ENCODE results near the gene DGKG.

Gene DGKG

DNA sequence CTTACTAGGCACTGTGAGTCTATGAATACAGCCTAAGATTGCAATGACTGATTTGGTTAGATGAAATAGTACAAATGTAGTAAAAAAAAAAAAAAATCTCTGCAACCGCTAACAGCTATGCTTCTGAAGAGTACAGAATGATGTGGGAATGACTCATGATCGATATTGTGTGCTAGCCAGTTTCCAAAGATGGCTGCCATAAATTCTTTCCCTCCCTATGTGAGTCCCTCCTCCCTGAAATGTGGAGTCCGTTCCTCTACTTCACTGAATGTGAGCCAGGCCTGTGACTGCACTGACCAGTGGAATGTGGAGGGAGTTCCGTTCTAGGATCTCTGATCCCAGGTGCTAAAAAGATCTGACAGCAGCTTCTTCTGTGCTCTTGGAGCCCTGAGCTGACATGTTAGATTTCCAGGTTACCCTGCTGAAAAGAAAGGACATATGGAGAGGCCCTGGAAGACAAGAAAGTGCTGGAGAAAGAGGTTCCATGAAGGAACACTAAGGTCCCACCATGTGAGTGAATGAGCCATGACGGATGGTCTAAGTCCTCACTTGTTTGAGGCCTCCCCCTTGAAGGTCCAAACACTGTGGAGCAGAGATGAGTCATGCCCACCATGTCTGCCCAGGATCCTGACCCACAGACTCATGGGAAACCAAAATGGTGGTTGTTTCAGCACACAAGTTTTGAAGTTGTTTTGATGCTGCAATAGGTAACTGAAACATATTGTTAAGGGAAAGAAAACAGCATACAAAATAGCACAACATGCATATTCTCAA is 46.3 kb downstream of the DGKG start:
- H3K27ac ChIP-seq = no peak overlapping the region
- no peaks in the 10 kb centered on the region for H3K9me3 ChIP-seq (ENCODE audit: severe bottlenecking)
- no peaks in the 10 kb centered on the region for H3K36me3 ChIP-seq
- no peak overlapping the region for H3K4me3 ChIP-seq (ENCODE audit: low read depth, low read length)
- DNase-seq = no peak
- H3K27me3 ChIP-seq (ENCODE audit: insufficient read depth, low read depth, severe bottlenecking) = no peaks in the 10 kb centered on the region
- TF ChIP-seq, protein P1, sequence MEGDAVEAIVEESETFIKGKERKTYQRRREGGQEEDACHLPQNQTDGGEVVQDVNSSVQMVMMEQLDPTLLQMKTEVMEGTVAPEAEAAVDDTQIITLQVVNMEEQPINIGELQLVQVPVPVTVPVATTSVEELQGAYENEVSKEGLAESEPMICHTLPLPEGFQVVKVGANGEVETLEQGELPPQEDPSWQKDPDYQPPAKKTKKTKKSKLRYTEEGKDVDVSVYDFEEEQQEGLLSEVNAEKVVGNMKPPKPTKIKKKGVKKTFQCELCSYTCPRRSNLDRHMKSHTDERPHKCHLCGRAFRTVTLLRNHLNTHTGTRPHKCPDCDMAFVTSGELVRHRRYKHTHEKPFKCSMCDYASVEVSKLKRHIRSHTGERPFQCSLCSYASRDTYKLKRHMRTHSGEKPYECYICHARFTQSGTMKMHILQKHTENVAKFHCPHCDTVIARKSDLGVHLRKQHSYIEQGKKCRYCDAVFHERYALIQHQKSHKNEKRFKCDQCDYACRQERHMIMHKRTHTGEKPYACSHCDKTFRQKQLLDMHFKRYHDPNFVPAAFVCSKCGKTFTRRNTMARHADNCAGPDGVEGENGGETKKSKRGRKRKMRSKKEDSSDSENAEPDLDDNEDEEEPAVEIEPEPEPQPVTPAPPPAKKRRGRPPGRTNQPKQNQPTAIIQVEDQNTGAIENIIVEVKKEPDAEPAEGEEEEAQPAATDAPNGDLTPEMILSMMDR (IDR thresholded peaks at IDR 0.05; ENCODE audit: low read depth, low read length) = no peak

DNA sequence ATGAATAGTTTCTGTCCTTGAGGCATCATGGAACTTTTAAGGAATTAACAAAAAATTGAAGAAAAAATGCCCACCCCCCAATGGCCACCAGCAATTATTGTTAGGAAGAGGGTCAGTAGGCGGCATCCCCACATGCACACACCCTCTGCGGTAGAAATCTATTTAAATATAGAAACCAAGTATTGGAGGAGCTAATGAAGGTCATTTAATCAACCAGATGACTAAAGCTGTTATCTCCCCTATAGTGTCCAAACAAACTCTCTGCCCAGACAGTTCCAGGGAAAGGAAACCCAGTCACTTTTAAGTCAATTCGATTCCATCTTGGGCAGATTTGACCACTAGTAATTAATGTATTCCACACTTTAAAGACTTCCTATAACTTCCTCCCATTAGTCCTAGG is 47.1 kb downstream of the DGKG start:
- TF ChIP-seq, protein P1 (IDR thresholded peaks at IDR 0.05; ENCODE audit: low read depth, low read length) = no peak
- DNase-seq = no peak
- Histone ChIP-seq H3K4me3 (ENCODE audit: low read depth, low read length) (no peak overlapping the region), H3K27ac (no peak overlapping the region), H3K9me3 (ENCODE audit: severe bottlenecking) (no peaks in the 10 kb centered on the region), H3K27me3 (ENCODE audit: insufficient read depth, low read depth, severe bottlenecking) (no peaks in the 10 kb centered on the region), H3K36me3 (no peaks in the 10 kb centered on the region)

DNA sequence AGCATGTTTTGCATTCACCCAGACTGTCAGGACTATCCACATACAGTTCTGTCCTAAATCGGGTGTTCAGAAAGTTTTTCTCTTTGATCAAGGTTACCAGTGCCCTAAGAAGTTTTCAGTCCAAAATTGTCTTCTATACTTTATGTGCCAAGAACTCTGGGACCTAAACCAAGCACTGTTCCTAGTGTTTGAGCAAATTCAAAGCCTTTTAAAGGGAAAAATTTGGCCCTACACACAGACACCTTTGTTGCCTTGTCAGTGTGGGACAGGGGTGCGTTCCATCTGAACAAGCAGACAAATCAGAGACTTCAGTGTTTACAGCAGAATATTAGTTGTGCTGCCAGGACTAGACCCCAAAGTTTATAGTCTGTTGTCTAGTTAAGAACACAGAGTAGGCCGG is 50.6 kb downstream of the DGKG start:
- Histone ChIP-seq H3K4me3 (ENCODE audit: low read depth, low read length) (no peak overlapping the region), H3K9me3 (ENCODE audit: severe bottlenecking) (no peaks in the 10 kb centered on the region), H3K27me3 (ENCODE audit: insufficient read depth, low read depth, severe bottlenecking) (no peaks in the 10 kb centered on the region), H3K27ac (no peak overlapping the region), H3K36me3 (no peaks in the 10 kb centered on the region)
- TF ChIP-seq, protein P1 (IDR thresholded peaks at IDR 0.05; ENCODE audit: low read depth, low read length) = no peak
- no peak for DNase-seq

DNA sequence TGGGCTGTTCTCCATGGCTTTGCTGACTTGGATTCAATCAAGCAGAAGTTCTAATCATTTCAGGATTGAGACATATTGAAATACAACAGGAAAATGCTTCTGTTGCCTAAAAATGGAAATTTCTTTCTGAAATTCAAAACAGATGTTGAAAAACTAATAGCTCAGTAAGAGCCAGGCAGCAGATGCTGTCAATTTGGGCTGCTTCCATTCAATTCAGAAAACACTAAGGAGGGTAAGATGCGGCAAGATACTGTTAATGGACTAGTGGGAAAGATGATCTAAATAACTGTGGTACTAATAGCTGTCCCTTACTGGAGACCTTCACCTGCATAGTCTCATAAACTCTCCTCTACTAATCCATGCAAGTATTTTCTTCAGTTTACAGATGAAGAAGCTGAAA is 53.5 kb downstream of the DGKG start:
- Histone ChIP-seq H3K9me3 (ENCODE audit: severe bottlenecking) (no peaks in the 10 kb centered on the region), H3K4me3 (ENCODE audit: low read depth, low read length) (no peak overlapping the region), H3K27me3 (ENCODE audit: insufficient read depth, low read depth, severe bottlenecking) (no peaks in the 10 kb centered on the region), H3K27ac (no peak overlapping the region), H3K36me3 (no peaks in the 10 kb centered on the region)
- DNase-seq = no peak
- TF ChIP-seq, protein P1 (IDR thresholded peaks at IDR 0.05; ENCODE audit: low read depth, low read length) = no peak

DNA sequence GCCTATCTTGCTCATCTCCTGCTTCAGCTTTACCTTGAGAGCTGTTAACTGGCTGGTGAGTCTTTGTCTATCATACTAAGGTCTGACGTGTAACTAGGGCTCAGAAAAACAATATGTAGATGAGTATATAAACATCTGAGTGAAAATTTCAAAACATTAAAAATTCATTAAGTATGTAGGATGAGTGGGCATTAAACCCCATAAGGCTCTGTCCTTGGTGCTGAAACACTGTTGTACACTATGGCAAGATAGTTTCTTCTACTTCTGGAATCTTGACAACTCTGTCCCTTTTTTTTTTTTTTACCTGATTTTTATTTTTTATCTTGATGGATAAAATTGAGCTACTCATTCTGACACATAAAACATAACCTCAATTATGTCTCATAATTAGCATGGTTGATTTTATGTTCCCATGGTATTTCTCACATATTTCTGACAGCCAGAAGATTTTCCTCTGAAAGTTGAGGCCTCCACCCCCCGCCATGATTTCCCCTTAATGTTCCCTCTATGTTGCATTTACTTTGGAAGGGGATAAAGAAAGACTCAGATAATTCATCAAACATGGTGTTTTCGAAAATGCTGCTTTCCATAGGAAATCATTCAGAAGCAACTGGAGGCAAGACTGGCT is 54.3 kb downstream of the DGKG start:
- DNase-seq = no peak
- H3K27me3 ChIP-seq (ENCODE audit: insufficient read depth, low read depth, severe bottlenecking) = no peaks in the 10 kb centered on the region
- TF ChIP-seq, protein P1 (IDR thresholded peaks at IDR 0.05; ENCODE audit: low read depth, low read length) = no peak
- H3K9me3 ChIP-seq (ENCODE audit: severe bottlenecking) = no peaks in the 10 kb centered on the region
- no peaks in the 10 kb centered on the region for H3K36me3 ChIP-seq
- no peak overlapping the region for H3K27ac ChIP-seq
- no peak overlapping the region for H3K4me3 ChIP-seq (ENCODE audit: low read depth, low read length)
